Measurements from ENCODE around the gene OIP5.
A peak's percentile ranks its signal among the peaks of the same experiment; 100 is the strongest.
"Not testable (repeated sequence)": the region's sequence is repeated elsewhere in the genome, so short reads cannot be mapped to it uniquely, and the experiment has no call there.

Gene OIP5

DNA sequence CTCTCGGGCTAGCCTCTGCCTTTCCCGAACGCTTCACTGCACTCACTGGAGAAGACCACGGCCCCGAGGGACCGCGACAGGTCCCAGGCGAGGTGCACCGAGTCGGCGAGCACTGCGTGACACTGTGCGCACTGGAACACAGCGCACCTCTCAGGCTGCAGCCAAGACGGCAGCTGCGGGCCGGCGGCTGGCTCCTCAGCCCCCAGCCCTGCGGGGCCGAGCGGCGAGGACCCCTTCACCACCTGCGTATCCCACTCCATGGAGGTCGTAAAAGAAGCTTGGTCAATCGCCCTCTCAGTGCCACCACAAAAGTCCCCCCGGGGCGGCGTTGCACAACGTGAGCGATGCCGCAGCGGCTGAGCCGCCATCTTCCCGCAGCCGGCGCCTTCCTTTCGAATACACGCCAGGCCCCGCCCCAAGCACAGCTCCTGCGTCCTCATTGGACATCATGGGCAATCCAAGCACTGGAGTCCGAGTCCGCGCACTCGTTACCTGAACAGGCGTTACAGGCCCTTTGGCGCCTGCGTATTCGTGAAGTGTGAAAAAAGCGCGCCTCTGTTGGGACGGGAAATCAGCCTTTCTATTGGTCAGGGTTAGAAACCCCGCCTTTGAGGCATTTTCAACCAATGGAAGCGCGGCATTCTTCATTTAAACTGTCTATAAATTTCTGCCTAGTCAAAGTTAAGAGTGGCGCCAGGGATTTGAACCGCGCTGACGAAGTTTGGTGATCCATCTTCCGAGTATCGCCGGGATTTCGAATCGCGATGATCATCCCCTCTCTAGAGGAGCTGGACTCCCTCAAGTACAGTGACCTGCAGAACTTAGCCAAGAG, at the start of gene OIP5, which contains the start of gene NUSAP1:
Gene OIP5, minus strand, starts transcription at position 398 of the 832 bp plus-strand sequence. Its CDS starts 30 bp downstream, at position 368.
Gene NUSAP1, plus strand, starts transcription at position 688 of the 832 bp plus-strand sequence. Its CDS starts 77 bp downstream, at position 765.
- DNase-seq (ENCODE audit: low read depth): peak; percentile 98

- DNase-seq (ENCODE audit: low read depth): no peak
These were observed 45.6 kb upstream of the OIP5 start for GRCh38 chr15:41377978-41378377.

DNA sequence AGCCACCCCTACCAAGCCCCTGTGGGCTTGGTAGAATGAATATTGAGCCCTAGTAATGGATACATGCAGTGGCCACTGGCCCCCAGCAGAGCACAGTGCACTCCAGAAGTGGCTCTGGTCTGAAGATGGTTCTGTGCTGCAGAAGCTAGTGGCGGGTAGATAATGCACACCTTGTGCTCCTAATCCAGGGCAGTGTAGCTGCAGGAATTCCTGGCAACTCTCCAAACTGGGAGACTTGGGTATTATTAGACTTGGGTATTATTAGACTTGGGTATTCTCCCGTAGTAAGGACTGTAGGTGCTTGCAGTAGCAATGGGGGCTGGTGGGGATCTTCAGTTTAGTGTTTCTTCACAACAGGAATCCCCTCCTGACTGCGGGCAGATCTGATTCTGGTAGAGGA, 35.0 kb upstream of the OIP5 start:
- DNase-seq (ENCODE audit: low read depth): no peak

DNA sequence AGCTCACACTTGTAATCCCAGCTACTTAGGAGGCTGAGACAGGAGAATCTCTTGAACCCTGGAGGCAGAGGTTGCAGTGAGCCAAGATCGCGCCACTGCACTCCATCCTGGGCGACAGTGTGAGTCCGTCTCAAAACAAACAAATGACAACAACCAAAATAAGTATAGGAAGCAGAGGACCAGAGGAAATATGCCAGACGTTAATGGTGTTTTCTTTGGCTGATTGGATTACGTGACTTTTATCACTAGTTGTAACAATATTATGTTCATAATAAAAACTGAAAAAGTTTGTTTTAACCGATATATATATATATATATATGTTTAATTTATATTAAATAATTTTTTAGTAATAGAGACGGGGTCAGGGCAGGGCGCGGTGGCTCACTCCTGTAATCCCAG, 22.0 kb upstream of the OIP5 start:
- no peak for DNase-seq (ENCODE audit: low read depth)

DNA sequence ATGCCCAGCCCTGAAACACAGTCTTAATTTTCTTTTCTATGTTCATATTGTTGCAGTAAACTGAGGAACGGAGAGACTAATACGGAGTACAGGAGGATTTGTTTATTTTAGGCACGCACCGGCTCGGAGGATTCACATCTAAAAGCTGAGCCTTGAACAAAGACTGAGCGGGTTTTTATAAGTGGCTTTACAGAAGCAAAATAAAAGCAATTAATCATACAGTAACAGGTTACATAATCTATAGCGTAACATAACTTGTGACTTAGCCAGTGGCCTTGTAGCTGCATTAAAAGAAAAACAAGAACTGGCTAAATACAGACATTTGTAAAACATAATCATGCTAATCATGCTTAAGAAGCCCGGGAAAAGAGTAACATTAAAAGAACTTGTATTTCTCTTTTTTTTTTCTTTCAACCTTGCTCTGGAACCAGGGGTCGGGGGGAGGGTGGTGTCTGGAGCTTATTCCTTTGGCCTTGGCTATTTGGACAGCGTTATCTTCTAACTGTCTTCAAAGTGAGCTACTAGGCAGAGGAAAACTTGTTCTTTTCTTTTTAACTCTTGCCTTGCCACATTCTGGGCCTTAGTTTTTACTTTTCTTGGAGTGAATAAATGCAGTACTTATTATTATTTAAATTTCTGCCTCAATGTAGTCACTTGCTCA, 17.8 kb upstream of the OIP5 start:
- no peak for DNase-seq (ENCODE audit: low read depth)

GRCh38 chr15:41347236-41347635, 14.8 kb upstream of the OIP5 start:
- DNase-seq (ENCODE audit: low read depth): no peak

GRCh38 chr15:41341519-41341918, 9.1 kb upstream of the OIP5 start:
- no peak for DNase-seq (ENCODE audit: low read depth)

DNA sequence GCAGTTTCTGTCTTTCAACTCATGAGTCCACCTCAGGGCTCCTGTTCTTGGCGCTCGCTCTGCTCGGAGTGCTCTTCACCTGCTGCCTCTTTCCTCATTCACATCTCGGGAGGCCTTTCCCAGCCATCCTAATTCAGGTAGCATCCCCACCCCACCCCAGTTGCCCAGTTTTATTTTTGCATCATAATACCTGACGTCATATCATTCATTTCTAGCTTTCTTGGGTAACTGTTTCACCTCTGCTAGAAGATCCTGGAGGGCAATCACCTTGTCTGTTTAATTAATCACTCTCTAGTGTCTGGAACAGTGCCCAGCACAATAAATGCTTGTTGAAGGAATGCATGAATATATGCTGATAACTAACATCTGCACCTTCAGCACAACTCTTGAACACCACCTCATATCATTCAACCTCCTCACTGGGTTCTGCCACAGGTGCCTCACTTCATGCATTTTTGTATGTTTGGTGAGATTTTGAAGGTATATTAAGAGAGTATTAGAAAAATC, 7.9 kb upstream of the OIP5 start:
- no peak for DNase-seq (ENCODE audit: low read depth)

DNA sequence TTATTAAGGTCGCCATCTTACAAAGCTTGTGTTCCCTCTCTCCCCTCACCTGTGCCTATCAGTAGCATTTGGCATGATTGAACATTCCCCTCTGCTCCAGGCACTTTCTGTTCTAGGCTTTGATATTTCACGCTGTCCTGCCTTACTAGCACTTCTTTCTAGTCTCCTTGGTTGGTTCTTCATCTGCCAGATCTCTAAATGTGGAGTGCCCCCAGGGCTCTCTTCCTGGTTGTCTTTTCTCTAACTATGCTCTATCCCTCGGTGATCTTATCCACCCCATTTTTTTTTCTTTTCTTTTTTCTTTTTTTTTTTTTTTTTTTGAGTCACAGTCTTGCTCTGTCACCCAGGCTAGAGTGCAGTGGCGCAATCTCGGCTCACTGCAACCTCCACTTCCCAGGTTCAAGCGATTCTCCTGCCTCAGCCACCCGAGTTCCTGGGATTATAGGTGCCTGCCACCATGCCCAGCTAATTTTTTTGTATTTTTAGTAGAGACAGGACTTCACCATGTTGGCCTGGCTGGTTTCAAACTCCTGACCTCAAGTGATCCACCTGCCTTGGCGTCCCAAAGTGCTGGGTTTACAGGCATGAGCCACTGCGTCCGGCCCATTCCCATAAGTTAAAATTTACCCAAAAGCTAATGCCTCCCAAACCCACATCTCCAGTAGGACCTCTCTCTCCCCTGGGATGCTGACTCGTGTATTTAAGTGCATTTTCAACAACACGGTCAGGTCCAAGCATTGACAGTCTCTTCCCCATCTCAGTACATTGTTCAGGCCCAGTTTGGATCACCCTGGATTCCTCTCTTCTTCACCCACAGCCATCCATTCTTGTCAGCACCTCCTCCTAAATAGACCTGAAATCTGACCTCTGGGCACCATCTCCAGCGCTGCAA, 5.5 kb upstream of the OIP5 start:
- DNase-seq (ENCODE audit: low read depth): no peak

DNA sequence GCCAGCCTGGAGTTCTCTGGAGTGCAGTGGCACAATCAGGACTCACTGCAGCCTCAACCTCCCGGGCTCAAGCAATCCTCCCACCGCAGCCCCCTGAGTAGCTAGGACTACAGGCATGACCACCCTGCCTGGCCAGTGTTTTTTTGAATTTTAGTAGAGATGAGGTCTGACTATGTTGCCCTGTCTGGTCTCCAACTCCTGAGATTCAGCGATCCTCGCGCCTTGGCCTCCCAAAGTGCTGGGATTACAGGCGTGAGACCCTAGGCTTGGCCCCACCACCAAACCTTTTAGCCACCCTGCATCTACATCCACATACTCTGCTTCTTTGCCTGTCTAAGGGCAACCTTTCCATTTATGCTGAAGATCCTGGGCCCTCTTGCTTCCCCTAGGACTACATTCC, 4.7 kb upstream of the OIP5 start:
- DNase-seq (ENCODE audit: low read depth): no peak

DNA sequence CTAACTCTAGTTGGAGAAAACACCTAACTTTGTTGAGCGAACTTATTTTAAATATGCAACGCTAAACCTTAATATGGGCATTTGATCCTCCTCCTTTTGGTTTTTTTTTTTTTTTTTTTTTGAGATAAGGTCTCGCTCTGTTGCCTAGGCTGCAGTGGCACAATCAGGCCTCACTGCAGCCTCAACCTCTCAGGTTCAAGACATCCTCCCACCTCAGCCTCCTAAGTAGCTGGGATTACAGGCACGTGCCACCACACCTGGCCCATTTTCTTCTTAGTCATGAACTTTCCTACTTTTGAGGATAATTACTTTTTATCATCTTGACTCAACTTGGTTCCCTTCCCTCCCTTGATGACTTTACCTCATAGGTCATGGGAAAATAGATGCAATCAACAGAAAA, 4.2 kb upstream of the OIP5 start:
- DNase-seq (ENCODE audit: low read depth): no peak

GRCh38 chr15:41334293-41335120, 2.1 kb upstream of the OIP5 start:
- no peak for DNase-seq (ENCODE audit: low read depth)

DNA sequence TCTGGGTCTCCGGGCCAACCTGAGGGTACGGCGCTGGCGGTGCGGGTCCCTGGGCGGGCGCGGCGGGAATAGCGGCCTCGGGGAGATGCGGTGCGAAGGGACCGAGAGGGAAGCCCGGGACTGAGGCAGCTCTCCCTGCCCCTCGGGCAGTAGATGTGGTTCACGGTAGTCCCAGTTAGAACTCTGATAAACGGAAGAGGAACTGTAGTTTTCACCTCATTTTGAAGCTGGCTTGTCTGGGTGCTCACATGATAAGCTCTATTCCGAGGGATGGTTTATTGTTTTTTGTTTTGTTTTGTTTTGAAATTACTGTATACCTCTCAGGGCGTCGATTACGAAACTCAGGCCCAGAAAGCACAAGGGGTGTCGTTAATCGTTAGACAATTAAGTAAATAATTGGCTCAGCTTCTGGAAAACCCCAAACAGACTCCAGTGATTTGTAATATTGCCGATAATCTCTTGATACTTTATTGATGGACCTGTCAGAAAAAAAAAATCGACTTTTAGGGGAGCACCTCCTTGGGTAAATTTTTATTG, 703 bp upstream of the OIP5 start:
- DNase-seq (ENCODE audit: low read depth): peak; percentile 1

DNA sequence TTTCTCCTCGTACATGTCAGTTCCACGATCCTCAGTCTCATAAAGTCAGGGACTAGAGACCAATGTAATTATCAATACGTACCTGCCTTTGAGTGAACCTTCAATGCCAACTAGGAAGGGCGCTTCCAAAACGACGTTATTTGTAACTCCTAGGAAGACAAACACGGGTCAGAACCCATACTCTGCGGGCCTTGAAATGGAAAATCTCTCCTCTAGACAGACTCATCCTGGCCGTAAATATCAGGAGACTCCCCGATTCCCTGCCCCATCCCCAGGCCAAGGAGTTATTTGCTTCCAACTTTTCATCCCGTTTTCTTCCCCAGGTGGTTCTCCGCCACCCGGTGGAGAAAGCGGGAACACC, 578 bp downstream of the OIP5 start:
- DNase-seq (ENCODE audit: low read depth): no peak

DNA sequence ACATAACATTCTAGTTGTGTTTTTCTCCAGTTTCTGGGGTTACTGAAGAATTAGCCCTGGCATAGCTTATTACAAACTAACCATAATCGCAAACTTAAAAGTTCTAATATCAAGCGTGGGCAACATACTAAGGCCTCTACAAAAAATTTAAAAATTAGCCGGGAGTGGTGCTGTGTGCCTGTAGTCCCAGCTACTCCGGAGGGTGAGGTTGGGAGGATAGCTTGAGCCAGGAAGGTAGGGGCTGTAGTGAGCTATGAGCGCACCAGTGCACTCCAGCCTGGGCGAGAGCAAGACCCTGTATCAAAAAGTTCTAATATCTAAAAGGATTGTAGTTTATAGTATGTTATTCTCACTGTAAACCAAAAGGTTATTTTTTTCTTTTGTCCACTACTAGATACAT, 1.1 kb downstream of the OIP5 start:
- DNase-seq (ENCODE audit: low read depth): no peak

- DNase-seq (ENCODE audit: low read depth): no peak
These were observed 8.8 kb downstream of the OIP5 start for GRCh38 chr15:41323611-41324010.

DNA sequence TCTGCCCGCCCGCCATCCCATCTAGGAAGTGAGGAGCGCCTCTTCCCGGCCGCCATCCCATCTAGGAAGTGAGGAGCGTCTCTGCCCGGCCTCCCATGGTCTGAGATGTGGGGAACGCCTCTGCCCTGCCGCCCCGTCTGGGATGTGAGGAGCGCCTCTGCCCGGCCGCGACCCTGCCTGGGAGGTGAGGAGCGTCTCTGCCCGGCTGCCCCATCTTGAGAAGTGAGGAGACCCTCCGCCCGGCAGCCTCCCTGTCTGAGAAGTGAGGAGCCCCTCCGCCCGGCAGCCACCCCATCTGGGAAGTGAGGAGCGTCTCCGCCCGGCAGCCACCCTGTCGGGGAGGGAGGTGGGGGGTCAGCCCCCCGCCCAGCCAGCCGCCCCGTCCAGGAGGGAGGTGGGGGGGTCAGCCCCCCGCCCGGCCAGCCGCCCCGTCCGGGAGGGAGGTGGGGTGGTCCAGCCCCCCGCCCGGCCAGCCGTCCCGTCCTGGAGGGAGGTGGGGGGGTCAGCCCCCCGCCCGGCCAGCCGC, 11.5 kb downstream of the OIP5 start:
- DNase-seq (ENCODE audit: low read depth): not testable (repeated sequence)

DNA sequence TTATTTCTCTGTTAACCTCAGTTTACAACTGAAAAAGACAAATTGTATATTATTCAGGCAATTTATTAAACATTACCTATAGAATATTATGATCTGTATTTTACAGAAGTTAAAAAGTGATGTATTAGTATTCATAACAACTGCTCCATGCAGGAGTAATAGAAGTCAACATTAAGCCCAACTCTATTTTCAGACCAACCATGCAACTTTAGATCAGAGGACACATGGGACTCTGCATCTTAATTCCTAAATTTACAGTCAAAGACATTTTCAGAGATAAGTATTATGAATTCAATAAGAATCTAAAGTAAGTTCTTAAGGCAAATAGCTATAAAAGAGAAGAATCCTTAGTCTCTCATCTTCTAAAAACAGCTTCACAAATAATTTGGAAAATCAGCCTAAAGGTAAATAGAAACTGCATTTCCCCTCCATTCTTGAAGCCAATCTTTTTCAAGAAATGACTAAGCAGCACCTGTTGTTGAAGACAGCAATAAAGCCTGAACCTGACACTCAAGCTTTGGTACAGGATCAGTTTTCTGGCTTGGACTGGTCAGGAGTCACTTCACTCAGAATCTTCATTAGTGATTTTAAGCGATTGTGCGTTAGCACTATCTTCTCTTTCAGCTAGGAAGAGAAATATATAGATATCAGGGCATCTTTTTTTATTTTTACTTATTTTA, 23.0 kb downstream of the OIP5 start:
- DNase-seq (ENCODE audit: low read depth): no peak

- no peak for DNase-seq (ENCODE audit: low read depth)
These were observed 24.7 kb downstream of the OIP5 start for GRCh38 chr15:41307679-41308078.

DNA sequence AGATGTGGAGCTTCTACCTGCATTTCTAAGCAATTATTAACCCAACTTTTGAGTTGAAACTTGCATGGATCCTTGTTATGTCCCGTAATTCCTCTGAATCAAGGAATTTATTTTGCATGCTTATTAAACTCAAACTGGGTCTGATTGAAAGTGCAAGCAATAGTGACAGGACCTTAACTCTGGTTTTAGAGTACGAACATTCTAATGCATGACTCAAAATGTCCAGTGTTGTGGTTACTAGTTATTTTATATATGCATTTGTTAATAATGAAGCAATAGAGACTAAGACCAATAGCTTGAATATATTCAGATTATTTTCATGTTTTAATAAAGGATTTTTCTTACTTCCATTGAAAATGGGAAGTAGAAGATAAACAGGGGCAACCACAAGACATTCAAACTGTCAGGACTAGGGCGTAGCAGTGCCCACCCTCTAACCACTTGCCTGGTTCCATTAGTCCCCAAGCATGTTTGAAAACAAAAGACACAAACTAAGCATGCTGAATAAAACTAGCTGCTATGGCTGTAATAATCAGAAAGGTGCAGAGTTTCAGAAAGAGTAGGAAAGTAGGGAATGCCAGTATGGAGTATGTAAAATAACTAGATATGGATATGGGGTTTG, 28.1 kb downstream of the OIP5 start:
- DNase-seq (ENCODE audit: low read depth): no peak

All from stimulated activated CD4-positive, alpha-beta T cell treated with anti-CD3 and anti-CD28 coated beads, Interleukin-2, amount 100 ng/mL, for 4 hours (primary cell).